ENCODE measurements around the gene LOX.

LOX gene

GRCh38 chr5:122022966-122023365, 55.1 kb downstream of the LOX start:
- H3K4me3 ChIP-seq (ENCODE audit: low read length) = no peak overlapping the region
- no peak for TF ChIP-seq CTCF (conservative IDR thresholded peaks at IDR 0.05; ENCODE audit: low read depth, low read length)
- no peak for DNase-seq (ENCODE audit: low read depth)

GRCh38 chr5:122019919-122020590, 58.0 kb downstream of the LOX start:
- no peak for TF ChIP-seq CTCF (conservative IDR thresholded peaks at IDR 0.05; ENCODE audit: low read depth, low read length)
- H3K4me3 ChIP-seq (ENCODE audit: low read length) = no peak overlapping the region
- no peak for DNase-seq (ENCODE audit: low read depth)

GRCh38 chr5:122015471-122015870, 62.6 kb downstream of the LOX start:
- TF ChIP-seq CTCF (conservative IDR thresholded peaks at IDR 0.05; ENCODE audit: low read depth, low read length) = no peak
- H3K4me3 ChIP-seq (ENCODE audit: low read length) = no peak overlapping the region
- DNase-seq (ENCODE audit: low read depth) = no peak

GRCh38 chr5:122014236-122014935, 63.7 kb downstream of the LOX start:
- no peak for TF ChIP-seq CTCF (conservative IDR thresholded peaks at IDR 0.05; ENCODE audit: low read depth, low read length)
- DNase-seq (ENCODE audit: low read depth) = no peak
- H3K4me3 ChIP-seq (ENCODE audit: low read length) = no peak overlapping the region
